Tibial nerve (tissue), 4 donors: ENCODE results near the gene PADI1.

ENCODE experiments used
- CTCF ChIP-seq, 5 experiments: fragments of 200-600 bp in 3 of 5; fragments of 450-650 bp in 2 of 5; sonication (generic) in 3 of 5; IDR thresholded peaks; one replicate each; pipeline ENCODE4 v1.5.1; 2016 to 2019; ENCODE audit warnings: antibody characterized with exemption in 5 of 5, mild to moderate bottlenecking in 3 of 5, moderate library complexity in 2 of 5
- EP300 ChIP-seq, 2 donors: sonication (generic); formaldehyde crosslinking; IDR thresholded peaks; one replicate each; pipeline ENCODE4 v1.6.1; 2017; ENCODE audit warnings: antibody characterized with exemption in 2 of 2, mild to moderate bottlenecking in 1 of 2
- POLR2A ChIP-seq, 2 donors: fragments of 450-650 bp; IDR thresholded peaks; one replicate each; pipeline ENCODE4 v1.6.1; 2017; ENCODE audit warnings: antibody characterized with exemption in 2 of 2, mild to moderate bottlenecking in 2 of 2, moderate library complexity in 2 of 2

- TF ChIP-seq CTCF (IDR thresholded peaks at IDR 0.05) (no peak), POLR2A (IDR thresholded peaks at IDR 0.05) (no peak), EP300 (IDR thresholded peaks at IDR 0.05) (no peak)
Observed at GRCh38 chr1:17246971-17247370, 42.0 kb downstream of the PADI1 start.
